HL-60 (cell line): ENCODE data around the gene CACTIN.

Experiments
- DNase-seq, 2 experiments: peaks; one replicate each; pipeline ENCODE4 v3.0.0-alpha.2; 2010 to 2020; ENCODE audit warnings: low read depth in 1 of 2, low spot score in 1 of 2
- H3K27ac ChIP-seq: fragments of 250-450 bp; sonication (Bioruptor Pico); replicated peaks from 2 replicates; pipeline ENCODE4 v1.5.1; 2020; ENCODE audit warnings: mild to moderate bottlenecking, moderate library complexity
- H3K27me3 ChIP-seq: fragments of 250-450 bp; sonication (Bioruptor Pico); 2 replicates; pipeline ENCODE4 v1.5.1; 2021; ENCODE audit warnings: mild to moderate bottlenecking, moderate library complexity; ENCODE audit not compliant: insufficient read depth, poor library complexity, severe bottlenecking
- H3K4me3 ChIP-seq: replicated peaks from 2 replicates; pipeline ENCODE4 v1.5.1; 2011; ENCODE audit warnings: mild to moderate bottlenecking, control low read depth, low read length; ENCODE audit not compliant: insufficient read depth
- CTCF ChIP-seq: IDR thresholded peaks from one replicate; pipeline ENCODE4 v1.5.1; 2011; ENCODE audit warnings: low read length, control low read depth, inconsistent platforms; ENCODE audit not compliant: insufficient read depth
- GABPA ChIP-seq: IDR thresholded peaks from 2 replicates; pipeline ENCODE4 v1.6.1; 2012; ENCODE audit warnings: low read depth
- POLR2AphosphoS5 ChIP-seq: IDR thresholded peaks from 2 replicates; pipeline ENCODE4 v1.6.1; 2012; ENCODE audit warnings: low read depth
- REST ChIP-seq: IDR thresholded peaks from 2 replicates; pipeline ENCODE4 v1.6.1; 2012; ENCODE audit warnings: low read depth; ENCODE audit not compliant: insufficient replicate concordance
- SPI1 ChIP-seq: IDR thresholded peaks from 2 replicates; pipeline ENCODE4 v1.6.1; 2012; ENCODE audit warnings: low read depth, mild to moderate bottlenecking, borderline replicate concordance

The CACTIN gene

DNA sequence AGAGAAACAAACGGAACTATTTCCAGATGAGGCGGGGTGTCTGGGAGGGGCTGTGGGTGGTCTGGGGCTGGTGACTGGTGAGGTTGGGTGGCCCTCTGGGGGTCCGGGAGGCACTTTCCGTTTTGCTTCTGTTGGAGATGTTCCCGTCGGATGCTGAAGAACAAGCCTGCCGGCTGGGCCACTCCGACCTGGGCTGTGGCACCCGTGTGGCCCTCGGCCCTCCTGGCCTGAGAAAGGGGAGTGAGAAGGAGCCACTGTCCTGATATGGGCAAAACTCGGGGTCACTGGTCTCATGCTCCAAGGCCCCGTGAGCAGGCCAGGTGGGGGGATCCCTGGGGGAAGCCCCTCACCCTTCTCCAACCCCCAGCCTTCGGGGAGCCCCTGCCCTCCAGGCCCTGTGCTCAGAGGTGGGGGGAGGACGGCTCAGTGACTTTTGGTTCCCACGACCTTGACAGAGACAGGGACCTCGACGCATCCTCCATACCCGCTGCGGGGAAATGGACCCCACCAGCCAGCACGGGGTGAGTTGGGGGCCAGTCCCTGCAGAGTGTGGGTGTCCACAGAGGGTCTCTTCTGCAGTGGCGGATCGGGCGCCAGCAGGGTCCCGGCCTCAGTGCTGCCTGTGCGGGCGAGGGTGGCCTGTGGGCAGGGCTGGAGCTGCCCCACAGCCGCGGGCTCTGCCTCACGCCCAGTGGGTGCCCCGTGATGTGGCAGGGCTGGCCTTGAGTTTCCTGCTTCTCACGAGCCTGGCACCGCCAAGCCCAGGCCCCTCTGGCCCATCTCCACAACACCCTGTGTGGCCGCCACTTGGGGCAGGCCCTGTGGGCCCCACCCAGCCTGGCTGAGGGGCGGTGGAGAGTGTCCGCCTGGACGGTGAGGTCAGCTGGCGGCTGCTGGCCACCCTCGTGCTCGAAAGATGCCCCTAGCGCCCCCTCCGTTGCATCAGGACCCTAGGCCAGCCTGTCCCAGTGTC, 15.6 kb downstream of the CACTIN start:
- H3K27me3 ChIP-seq = peaks cover 4% of the 10 kb centered on the region
- no peak for DNase-seq
- TF ChIP-seq CTCF (no peak), SPI1 (no peak), REST (no peak), GABPA (no peak), POLR2AphosphoS5 (no peak)
- no peak overlapping the region for H3K27ac ChIP-seq
- no peak overlapping the region for H3K4me3 ChIP-seq

DNA sequence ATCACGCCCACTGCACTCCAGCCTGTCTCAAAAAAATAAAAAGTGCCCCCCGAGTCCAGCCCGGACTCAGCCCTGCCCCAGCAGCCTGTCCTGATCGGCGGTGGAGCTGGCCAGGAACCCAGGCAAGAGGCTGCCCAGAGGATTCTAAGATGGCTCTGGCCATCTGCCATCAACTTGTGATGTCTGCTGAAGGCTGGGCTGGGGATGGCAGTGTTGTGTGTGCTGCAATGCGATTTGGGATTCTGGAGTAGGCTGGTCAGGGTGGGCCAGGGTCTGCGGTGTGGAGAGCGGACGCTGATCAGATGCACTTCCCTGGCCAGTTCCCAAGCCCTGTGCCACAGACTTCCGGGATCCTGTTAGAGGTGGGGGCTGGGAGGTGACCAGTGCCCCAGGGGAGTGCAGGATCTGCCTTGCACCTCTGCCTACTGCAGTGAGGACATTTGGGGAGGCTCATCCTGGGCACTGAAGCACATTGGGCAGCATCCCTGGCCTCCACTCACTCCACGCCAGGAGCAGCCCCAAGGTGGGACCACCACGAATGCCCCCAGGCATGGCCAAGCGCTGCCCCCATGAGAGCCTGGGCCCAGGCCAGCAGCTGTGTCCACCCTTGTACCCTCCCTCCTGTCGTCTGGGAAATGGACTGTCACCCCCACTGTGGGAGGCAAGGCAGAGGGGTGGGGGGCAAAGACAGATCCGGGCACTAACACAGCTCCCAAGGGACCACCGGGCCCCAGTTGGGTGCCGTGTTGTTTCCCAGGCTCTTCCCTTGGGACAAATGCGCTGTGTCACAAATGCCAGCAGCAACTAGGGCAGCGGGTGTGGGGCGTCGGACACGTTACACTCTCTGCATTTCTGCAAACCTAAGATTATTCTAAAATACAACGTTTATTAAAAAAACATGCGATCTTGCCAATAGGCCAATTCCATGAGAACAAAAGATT, 16.5 kb downstream of the CACTIN start:
- Histone ChIP-seq H3K27ac (no peak overlapping the region), H3K27me3 (peaks cover 11% of the 10 kb centered on the region), H3K4me3 (no peak overlapping the region)
- DNase-seq = no peak
- TF ChIP-seq SPI1 (no peak), POLR2AphosphoS5 (no peak), GABPA (no peak), REST (no peak), CTCF (no peak)

GRCh38 chr19:3608750-3609322, 17.8 kb downstream of the CACTIN start:
- no peak for TF ChIP-seq POLR2AphosphoS5
- TF ChIP-seq CTCF = no peak
- no peak for TF ChIP-seq SPI1
- no peak for TF ChIP-seq GABPA
- no peak for TF ChIP-seq REST
- Histone ChIP-seq H3K4me3 (no peak overlapping the region), H3K27me3 (peaks cover 11% of the 10 kb centered on the region), H3K27ac (no peak overlapping the region)
- DNase-seq = no peak
